B cell (primary cell): ENCODE measurements around the gene TRIM54. TPM values are rescaled to one million over a fixed set of nuclear protein-coding genes. Genes with fewer than 3 reads are reported as not detected.

Source experiments
- ATAC-seq: fragments of 200-7000 bp; cut with Tn5 transposase; one replicate; pipeline ENCODE4 v1.10.0; 2021; ENCODE audit warnings: low read depth, mild to moderate bottlenecking, moderate number of reproducible peaks, moderate library complexity
- CTCF ChIA-PET: fragments of 350-600 bp; sonication (Branson Sonifier 250); formaldehyde crosslinking; loops from one replicate; lab custom pipeline; 2021; ENCODE audit warnings: antibody characterized with exemption, inconsistent platforms; lab: Charles Lee
- POLR2A ChIA-PET: fragments of 350-600 bp; sonication (Branson Sonifier 250); formaldehyde crosslinking; loops from one replicate; lab custom pipeline; 2021; ENCODE audit warnings: antibody characterized with exemption; lab: Charles Lee
- DNase-seq: peaks from one replicate; pipeline ENCODE4 v3.0.0; 2013
- H2AFZ ChIP-seq: 2 replicates; pipeline ENCODE4 v1.6.1; 2012; ENCODE audit warnings: mild to moderate bottlenecking, low read depth, low read length; ENCODE audit not compliant: insufficient read depth, poor library complexity, severe bottlenecking
- H3K27ac ChIP-seq, 2 donors: 1 replicate in 1 of 2; 2 replicates in 1 of 2; pipeline ENCODE4 v1.5.1; 2012 to 2013; ENCODE audit warnings: low read length in 2 of 2, mild to moderate bottlenecking in 2 of 2, moderate library complexity in 1 of 2
- H3K27me3 ChIP-seq, 4 experiments: fragments of 200-600 bp in 1 of 4; sonication (generic) in 1 of 4; replicated peaks in 1 of 4; 1 replicate in 2 of 4; 2 replicates in 2 of 4; pipeline versions ENCODE4 v1.6.1 to v1.7.0; 2013 to 2016; ENCODE audit warnings: low read length in 3 of 4, mild to moderate bottlenecking in 2 of 4, mixed read lengths in 1 of 4, moderate library complexity in 1 of 4; ENCODE audit not compliant: insufficient read depth in 4 of 4, control insufficient read depth in 3 of 4; ENCODE audit errors: control extremely low read depth in 1 of 4
- H3K36me3 ChIP-seq, 2 experiments: replicated peaks in 1 of 2; 1 replicate in 1 of 2; 2 replicates in 1 of 2; pipeline versions ENCODE4 v1.6.1 to v1.7.1; 2013; ENCODE audit warnings: low read length in 1 of 2; ENCODE audit not compliant: insufficient read depth in 2 of 2, control insufficient read depth in 1 of 2; ENCODE audit errors: control extremely low read depth in 1 of 2, extremely low read depth in 1 of 2
- H3K4me1 ChIP-seq, 2 donors: fragments of 200-600 bp in 1 of 2; sonication (generic) in 1 of 2; 1 replicate in 1 of 2; 2 replicates in 1 of 2; pipeline versions ENCODE4 v1.5.1 to v1.6.1; 2013 to 2017; ENCODE audit warnings: low read length in 2 of 2; ENCODE audit not compliant: control insufficient read depth in 2 of 2, insufficient read depth in 2 of 2
- H3K4me2 ChIP-seq: replicated peaks from 2 replicates; pipeline ENCODE3; 2012; ENCODE audit warnings: mild to moderate bottlenecking, low read depth, low read length; ENCODE audit not compliant: poor library complexity, severe bottlenecking
- H3K4me3 ChIP-seq, 5 experiments: fragments of 200-600 bp in 1 of 5; sonication (generic) in 1 of 5; 1 replicate in 3 of 5; 2 replicates in 2 of 5; pipeline versions ENCODE4 v1.5.1 to v1.7.0; 2011 to 2016; ENCODE audit warnings: low read length in 4 of 5, mild to moderate bottlenecking in 4 of 5, low read depth in 2 of 5, control low read depth in 1 of 5, moderate library complexity in 1 of 5; ENCODE audit not compliant: insufficient read depth in 1 of 5; ENCODE audit errors: control extremely low read depth in 1 of 5, extremely low read depth in 1 of 5
- H3K79me2 ChIP-seq: fragments of 200-600 bp; sonication (generic); one replicate; pipeline ENCODE4 v1.6.0; 2016; ENCODE audit warnings: low read length; ENCODE audit not compliant: control insufficient read depth, insufficient read depth
- H3K9ac ChIP-seq: fragments of 200-600 bp; sonication (generic); 2 replicates; pipeline ENCODE4 v1.6.1; 2017; ENCODE audit warnings: mild to moderate bottlenecking, low read length, moderate library complexity
- H3K9me3 ChIP-seq, 3 donors: one replicate each; pipeline versions ENCODE4 v1.6.1 to v1.7.1; 2013; ENCODE audit warnings: low read length in 2 of 3; ENCODE audit not compliant: control insufficient read depth in 2 of 3, insufficient read depth in 1 of 3; ENCODE audit errors: control extremely low read depth in 1 of 3
- H4K20me1 ChIP-seq: 2 replicates; pipeline ENCODE4 v1.6.0; 2012; ENCODE audit warnings: mild to moderate bottlenecking, low read length; ENCODE audit not compliant: insufficient read depth, control insufficient read depth, poor library complexity, severe bottlenecking
- H3K27ac Mint-ChIP-seq: one replicate; pipeline ENCODE4 v1.8.0; 2021; ENCODE audit warnings: mixed read lengths
- H3K27me3 Mint-ChIP-seq: one replicate; pipeline ENCODE4 v1.8.0; 2021; ENCODE audit warnings: mixed read lengths
- H3K4me1 Mint-ChIP-seq: one replicate; pipeline ENCODE4 v1.8.0; 2021; ENCODE audit warnings: mixed read lengths
- H3K4me3 Mint-ChIP-seq: one replicate; pipeline ENCODE4 v1.8.0; 2021; ENCODE audit warnings: mixed read lengths
- H3K9me3 Mint-ChIP-seq: one replicate; pipeline ENCODE4 v1.8.0; 2022; ENCODE audit warnings: mixed read lengths; ENCODE audit not compliant: insufficient read depth
- EZH2 ChIP-seq: IDR thresholded peaks from 2 replicates; pipeline ENCODE4 v1.6.1; 2012; ENCODE audit warnings: borderline replicate concordance, low read depth, mild to moderate bottlenecking, moderate library complexity, low read length; ENCODE audit not compliant: insufficient read depth, poor library complexity, severe bottlenecking
- WGBS: methylation state at CpG from one replicate; pipeline ENCODE4 v1.1.5; 2013; ENCODE audit warnings: missing lambda C conversion rate; ENCODE audit not compliant: insufficient coverage; 5-methylcytosine and 5-hydroxymethylcytosine counted together
- intact Hi-C: fragments of 100-400 bp; cut with micrococcal nuclease; formaldehyde crosslinking; loops from one replicate; pipeline ENCODE4 v1.10.0; 2022
- polyA plus RNA-seq: library from polyadenylated mRNA; depleted of rRNA; stranded (reverse); fragments of >200 nt; gene quantifications from 2 replicates; pipeline ENCODE4 v1.2.3, GENCODE V29; 2012
- total RNA-seq, 2 donors: library from RNA; stranded (reverse); fragments of 120-200 nt in 1 of 2; gene quantifications; 1 replicate in 1 of 2; 2 replicates in 1 of 2; pipeline versions ENCODE4 v1.2.3 to v1.2.4, GENCODE V29; 2013 to 2022
- TF ChIP-seq, protein P1 (sequence below): fragments of 200-600 bp; IDR thresholded peaks from one replicate; pipeline ENCODE4 v1.8.0; 2022; ENCODE audit warnings: antibody characterized with exemption, mild to moderate bottlenecking

Gene TRIM54
- total and polyA plus RNA-seq, 2 donors (not counting 1 experiment from before 2014, with no cell fraction given): not detected

DNA sequence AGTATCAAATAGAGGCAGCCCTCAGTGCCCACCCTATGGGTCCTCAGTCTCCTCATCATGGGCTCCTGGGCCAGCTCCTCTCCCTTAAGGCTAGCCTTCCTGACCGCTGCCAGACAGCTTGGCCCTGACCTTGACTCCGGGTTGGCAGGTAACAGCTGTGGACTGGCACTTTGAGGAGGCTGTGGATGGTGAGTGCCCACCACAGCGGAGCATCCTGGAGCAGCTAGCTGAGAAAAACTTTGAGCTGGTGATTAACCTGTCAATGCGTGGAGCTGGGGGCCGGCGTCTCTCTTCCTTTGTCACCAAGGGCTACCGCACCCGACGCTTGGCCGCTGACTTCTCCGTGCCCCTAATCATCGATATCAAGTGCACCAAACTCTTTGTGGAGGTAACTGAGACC lies 46.1 kb upstream of the TRIM54 start:
- no peaks in the 10 kb centered on the region for H3K9me3 Mint-ChIP-seq
- CTCF ChIA-PET: interaction anchor here (0.6 to 1.9 kb wide), 3 partner anchors 18 to 1140 kb away, joined by 3 to 4 read pairs (median 3); no protein-coding TSS in a partner anchor

DNA sequence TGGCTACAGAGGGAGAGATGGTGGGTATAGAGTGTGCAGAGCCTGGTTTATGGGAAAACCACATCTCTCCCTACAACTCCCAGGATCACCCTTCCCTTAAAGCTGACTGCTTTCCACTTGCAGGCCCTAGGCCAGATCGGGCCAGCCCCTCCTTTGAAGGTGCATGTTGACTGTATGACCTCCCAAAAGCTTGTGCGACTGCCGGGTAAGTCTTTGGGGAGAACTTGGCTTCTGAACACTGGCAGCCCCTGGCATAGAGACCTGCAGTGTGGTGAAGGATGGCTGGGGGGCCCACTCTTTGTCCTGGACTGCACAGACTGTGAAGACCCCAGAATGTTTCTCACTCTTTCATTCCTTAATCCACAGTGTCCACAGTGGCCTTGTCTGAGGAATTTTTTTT lies 45.6 kb upstream of the TRIM54 start:
- Histone ChIP-seq H3K27ac (no peak overlapping the region), H3K79me2 (no peaks in the 10 kb centered on the region), H3K36me3 (peaks cover 7 to 91% of the 10 kb centered on the region in 2 experiments), H3K9me3 (no peaks in the 10 kb centered on the region), H3K4me1 (no peaks in the 10 kb centered on the region), H3K9ac (no peak overlapping the region), H3K27me3 (no peaks in the 10 kb centered on the region), H2AFZ (no peak overlapping the region), H3K4me2 (no peak overlapping the region), H3K4me3 (no peak overlapping the region), H4K20me1 (no peaks in the 10 kb centered on the region)
- ATAC-seq (no peak), DNase-seq (no peak)
- H3K4me1 Mint-ChIP-seq: no peaks in the 10 kb centered on the region
- 100% methylated on average over 2 of the region's 3 CpGs for WGBS
- POLR2A ChIA-PET: no interaction called here
- no peak overlapping the region for H3K27ac Mint-ChIP-seq
- H3K27me3 Mint-ChIP-seq: no peaks in the 10 kb centered on the region
- intact Hi-C loops: no loop called here
- H3K4me3 Mint-ChIP-seq: no peak overlapping the region
- H3K9me3 Mint-ChIP-seq: no peaks in the 10 kb centered on the region
- CTCF ChIA-PET: interaction anchor here (1.0 kb wide), 1 partner anchor 18 kb away, joined by 3 read pairs; no protein-coding TSS in a partner anchor
- TF ChIP-seq, protein P1, sequence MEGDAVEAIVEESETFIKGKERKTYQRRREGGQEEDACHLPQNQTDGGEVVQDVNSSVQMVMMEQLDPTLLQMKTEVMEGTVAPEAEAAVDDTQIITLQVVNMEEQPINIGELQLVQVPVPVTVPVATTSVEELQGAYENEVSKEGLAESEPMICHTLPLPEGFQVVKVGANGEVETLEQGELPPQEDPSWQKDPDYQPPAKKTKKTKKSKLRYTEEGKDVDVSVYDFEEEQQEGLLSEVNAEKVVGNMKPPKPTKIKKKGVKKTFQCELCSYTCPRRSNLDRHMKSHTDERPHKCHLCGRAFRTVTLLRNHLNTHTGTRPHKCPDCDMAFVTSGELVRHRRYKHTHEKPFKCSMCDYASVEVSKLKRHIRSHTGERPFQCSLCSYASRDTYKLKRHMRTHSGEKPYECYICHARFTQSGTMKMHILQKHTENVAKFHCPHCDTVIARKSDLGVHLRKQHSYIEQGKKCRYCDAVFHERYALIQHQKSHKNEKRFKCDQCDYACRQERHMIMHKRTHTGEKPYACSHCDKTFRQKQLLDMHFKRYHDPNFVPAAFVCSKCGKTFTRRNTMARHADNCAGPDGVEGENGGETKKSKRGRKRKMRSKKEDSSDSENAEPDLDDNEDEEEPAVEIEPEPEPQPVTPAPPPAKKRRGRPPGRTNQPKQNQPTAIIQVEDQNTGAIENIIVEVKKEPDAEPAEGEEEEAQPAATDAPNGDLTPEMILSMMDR: no peak
- TF ChIP-seq EZH2: no peak

More for the DNA sequence above, 46.1 kb upstream of the TRIM54 start:
- Histone ChIP-seq H3K4me1 (no peaks in the 10 kb centered on the region), H2AFZ (no peak overlapping the region), H3K36me3 (peaks cover 7 to 91% of the 10 kb centered on the region in 2 experiments), H3K27ac (no peak overlapping the region), H3K27me3 (no peaks in the 10 kb centered on the region), H3K79me2 (no peaks in the 10 kb centered on the region), H4K20me1 (no peaks in the 10 kb centered on the region), H3K4me2 (no peak overlapping the region), H3K9ac (no peak overlapping the region), H3K9me3 (no peaks in the 10 kb centered on the region), H3K4me3 (no peak overlapping the region)
- intact Hi-C loops: no loop called here
- TF ChIP-seq EZH2: no peak
- TF ChIP-seq, protein P1: no peak
- Mint-ChIP-seq H3K27me3 (no peaks in the 10 kb centered on the region), H3K4me3 (no peak overlapping the region), H3K27ac (no peak overlapping the region), H3K4me1 (no peaks in the 10 kb centered on the region)
- ATAC-seq (no peak), DNase-seq (no peak)
- POLR2A ChIA-PET: interaction anchor here (0.7 kb wide), 1 partner anchor 85 kb away, joined by 3 read pairs; no protein-coding TSS in a partner anchor
- WGBS: 98% methylated on average over 10 of the region's 12 CpGs
